ENCODE results near the gene LY6G6C.

GRCh38 chr6:31764198-31764597, 42.7 kb upstream of the LY6G6C start:
- TF ChIP-seq CTCF (IDR thresholded peaks at IDR 0.05): no peak
- no peak for TF ChIP-seq POLR2A (IDR thresholded peaks at IDR 0.05)
- TF ChIP-seq POLR2AphosphoS5 (IDR thresholded peaks at IDR 0.05): no peak

Data from breast epithelium (tissue), 3 donors.